ENCODE data around the gene LMAN2. TPM values are rescaled to one million over a fixed set of nuclear protein-coding genes. Genes with fewer than 3 reads are reported as not detected.

LMAN2 gene
- total RNA-seq, 4 donors from 2014 or later: 236 to 322 (median 293) TPM

- Histone ChIP-seq H3K27ac (peak overlapping the region in 2 of 4 donors; percentile 27 to 42), H3K4me1 (peaks cover 0 to 14% (median 6%) of the 10 kb centered on the region in 4 donors), H3K36me3 (no peaks in the 10 kb centered on the region), H3K4me3 (no peak overlapping the region), H3K9me3 (no peaks in the 10 kb centered on the region), H3K27me3 (peaks cover 7% of the 10 kb centered on the region)
- in situ Hi-C loops (cut with MboI; ENCODE audit: low pct_ligation_motif_present in 1 of 4, low pct_unique_long_range_greater_than_20kb in 1 of 4, low sequenced_read_pairs in 3 of 4) (loop anchor here in 1 of 4 donors (25.0 kb wide), 1 partner anchor 124 kb away; the partner anchor contains the start of genes DDX41 and DOK3), intact Hi-C loops (cut with DNase I; ENCODE audit: low total_unique reads) (loop anchor here (5.0 kb wide), 1 partner anchor 64 kb away; no protein-coding TSS in a partner anchor)
- DNase-seq: no peak
- 83% methylated on average over 10 of the region's 10 CpGs; no CpG with 5 or more reads in 1 of the 2 donors for WGBS, 2 donors (ENCODE audit: low coverage in 1 of 2)
- no peak for TF ChIP-seq EP300 (IDR thresholded peaks at IDR 0.05; ENCODE audit: low read depth)
- no peak for TF ChIP-seq CTCF (IDR thresholded peaks at IDR 0.05)
- TF ChIP-seq POLR2A (IDR thresholded peaks at IDR 0.05): no peak
- TF ChIP-seq POLR2AphosphoS5 (IDR thresholded peaks at IDR 0.05): no peak
These were observed 37.1 kb upstream of the LMAN2 start for GRCh38 chr5:177388521-177389052.

- Histone ChIP-seq H3K4me1 (peaks cover 0 to 14% (median 6%) of the 10 kb centered on the region in 4 donors), H3K27me3 (peaks cover 7% of the 10 kb centered on the region), H3K4me3 (no peak overlapping the region), H3K36me3 (no peaks in the 10 kb centered on the region), H3K9me3 (no peaks in the 10 kb centered on the region), H3K27ac (no peak overlapping the region)
- 89% methylated on average over 14 of the region's 14 CpGs; no CpG with 5 or more reads in 1 of the 2 donors for WGBS, 2 donors (ENCODE audit: low coverage in 1 of 2)
- TF ChIP-seq POLR2A (IDR thresholded peaks at IDR 0.05) (no peak), EP300 (IDR thresholded peaks at IDR 0.05; ENCODE audit: low read depth) (no peak), POLR2AphosphoS5 (IDR thresholded peaks at IDR 0.05) (no peak), CTCF (IDR thresholded peaks at IDR 0.05) (no peak)
- intact Hi-C loops (cut with DNase I; ENCODE audit: low total_unique reads) (loop anchor here (5.0 kb wide), 1 partner anchor 65 kb away; no protein-coding TSS in a partner anchor), in situ Hi-C loops (cut with MboI; ENCODE audit: low pct_ligation_motif_present in 1 of 4, low pct_unique_long_range_greater_than_20kb in 1 of 4, low sequenced_read_pairs in 3 of 4) (loop anchor here in 1 of 4 donors (25.0 kb wide), 1 partner anchor 125 kb away; the partner anchor contains the start of genes DDX41 and DOK3)
- DNase-seq: no peak
These were observed 35.9 kb upstream of the LMAN2 start for GRCh38 chr5:177387405-177387804.

- Histone ChIP-seq H3K36me3 (no peaks in the 10 kb centered on the region), H3K27ac (no peak overlapping the region), H3K4me3 (no peak overlapping the region), H3K9me3 (no peaks in the 10 kb centered on the region), H3K27me3 (peaks cover 7% of the 10 kb centered on the region), H3K4me1 (peaks cover 0 to 14% (median 6%) of the 10 kb centered on the region in 4 donors)
- no peak for TF ChIP-seq POLR2A (IDR thresholded peaks at IDR 0.05)
- TF ChIP-seq EP300 (IDR thresholded peaks at IDR 0.05; ENCODE audit: low read depth): no peak
- TF ChIP-seq POLR2AphosphoS5 (IDR thresholded peaks at IDR 0.05): no peak
- no peak for TF ChIP-seq CTCF (IDR thresholded peaks at IDR 0.05)
- in situ Hi-C loops (cut with MboI; ENCODE audit: low pct_ligation_motif_present in 1 of 4, low pct_unique_long_range_greater_than_20kb in 1 of 4, low sequenced_read_pairs in 3 of 4): loop anchor here in 1 of 4 donors (25.0 kb wide), 1 partner anchor 126 kb away; the partner anchor contains the start of genes DDX41 and DOK3
- no peak for DNase-seq
- 88% methylated on average over 8 of the region's 8 CpGs; no CpG with 5 or more reads in 1 of the 2 donors for WGBS, 2 donors (ENCODE audit: low coverage in 1 of 2)
- intact Hi-C loops (cut with DNase I; ENCODE audit: low total_unique reads): loop anchor here (5.0 kb wide), 1 partner anchor 66 kb away; no protein-coding TSS in a partner anchor
These were observed 35.1 kb upstream of the LMAN2 start for GRCh38 chr5:177386542-177386941.

- WGBS, 2 donors (ENCODE audit: low coverage in 1 of 2): 72% methylated on average over 11 of the region's 11 CpGs; no CpG with 5 or more reads in 1 of the 2 donors
- in situ Hi-C loops (cut with MboI; ENCODE audit: low pct_ligation_motif_present in 1 of 4, low pct_unique_long_range_greater_than_20kb in 1 of 4, low sequenced_read_pairs in 3 of 4): loop anchor here in 1 of 4 donors (25.0 kb wide), 1 partner anchor 127 kb away; the partner anchor contains the start of genes DDX41 and DOK3
- intact Hi-C loops (cut with DNase I; ENCODE audit: low total_unique reads): loop anchor here (5.0 kb wide), 1 partner anchor 67 kb away; no protein-coding TSS in a partner anchor
These were observed 34.3 kb upstream of the LMAN2 start for GRCh38 chr5:177385720-177386119.

More at GRCh38 chr5:177385720-177386119, 34.3 kb upstream of the LMAN2 start:
- Histone ChIP-seq H3K27me3 (peaks cover 7% of the 10 kb centered on the region), H3K4me3 (no peak overlapping the region), H3K36me3 (no peaks in the 10 kb centered on the region), H3K4me1 (peaks cover 0 to 14% (median 6%) of the 10 kb centered on the region in 4 donors), H3K9me3 (no peaks in the 10 kb centered on the region), H3K27ac (no peak overlapping the region)
- TF ChIP-seq CTCF (IDR thresholded peaks at IDR 0.05) (no peak), POLR2AphosphoS5 (IDR thresholded peaks at IDR 0.05) (no peak), POLR2A (IDR thresholded peaks at IDR 0.05) (no peak), EP300 (IDR thresholded peaks at IDR 0.05; ENCODE audit: low read depth) (no peak)
- DNase-seq: no peak

Data from transverse colon (tissue), 4 donors.